Tibial nerve (tissue), 3 donors: ENCODE results near the gene AIFM3.
"Not testable (repeated sequence)": the region's sequence is repeated elsewhere in the genome, so short reads cannot be mapped to it uniquely, and the experiment has no call there.

ENCODE experiments used
- CTCF ChIP-seq, 5 experiments: fragments of 200-600 bp in 3 of 5; fragments of 450-650 bp in 2 of 5; sonication (generic) in 3 of 5; IDR thresholded peaks; one replicate each; pipeline ENCODE4 v1.5.1; 2016 to 2019; ENCODE audit warnings: antibody characterized with exemption in 5 of 5, mild to moderate bottlenecking in 3 of 5, moderate library complexity in 2 of 5
- POLR2A ChIP-seq, 2 donors: fragments of 450-650 bp; IDR thresholded peaks; one replicate each; pipeline ENCODE4 v1.6.1; 2017; ENCODE audit warnings: antibody characterized with exemption in 2 of 2, mild to moderate bottlenecking in 2 of 2, moderate library complexity in 2 of 2

DNA sequence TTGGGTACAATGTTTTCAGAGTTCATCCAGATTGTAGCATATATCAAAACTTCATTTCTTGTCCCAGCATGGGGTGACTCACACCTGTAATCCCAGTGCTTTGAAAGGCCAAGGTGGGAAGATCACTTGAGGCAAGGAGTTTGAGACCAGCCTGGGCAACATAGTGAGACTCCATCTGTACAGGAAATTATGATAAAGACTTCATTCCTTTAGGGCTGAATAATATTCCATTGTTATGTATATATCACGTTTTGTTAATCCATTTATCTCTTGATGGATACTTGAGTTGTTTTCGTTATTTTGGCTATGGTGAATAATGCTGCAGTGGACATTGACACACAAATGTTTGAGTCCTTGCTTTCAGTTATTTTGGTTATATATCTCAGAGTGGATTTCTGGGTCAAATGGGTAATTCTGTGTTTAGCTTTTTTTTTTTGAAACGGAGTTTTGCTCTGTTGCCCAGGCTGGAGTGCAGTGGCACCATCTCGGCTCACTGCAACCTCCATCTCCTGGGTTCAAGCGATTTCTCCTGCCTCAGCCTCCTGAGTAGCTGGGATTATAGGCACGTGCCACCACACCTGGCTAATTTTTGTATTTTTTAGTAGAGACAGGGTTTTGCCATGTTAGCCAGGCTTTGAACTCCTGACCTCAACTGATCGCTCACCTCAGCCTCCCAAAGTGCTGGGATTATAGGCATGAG is 24.7 kb upstream of the AIFM3 start:
- not testable (repeated sequence) for TF ChIP-seq CTCF, POLR2A (IDR thresholded peaks at IDR 0.05)
